ENCODE results near the gene PPP3CA.

GRCh38 chr4:101184668-101185067, 162.7 kb downstream of the PPP3CA start:
- TF ChIP-seq POLR2A (IDR thresholded peaks at IDR 0.05; ENCODE audit: control extremely low read depth in 1 of 2, low read depth in 2 of 2, low read length in 2 of 2) (no peak), EZH2 (IDR thresholded peaks at IDR 0.05; ENCODE audit: low read depth, low read length, severe bottlenecking) (no peak), HDAC2 (IDR thresholded peaks at IDR 0.05; ENCODE audit: borderline replicate concordance in 1 of 2, low read depth in 2 of 2, low read length in 2 of 2) (no peak), RXRA (IDR thresholded peaks at IDR 0.05; ENCODE audit: insufficient read depth, low read depth, low read length) (no peak)
- TF ChIP-seq, protein P1, sequence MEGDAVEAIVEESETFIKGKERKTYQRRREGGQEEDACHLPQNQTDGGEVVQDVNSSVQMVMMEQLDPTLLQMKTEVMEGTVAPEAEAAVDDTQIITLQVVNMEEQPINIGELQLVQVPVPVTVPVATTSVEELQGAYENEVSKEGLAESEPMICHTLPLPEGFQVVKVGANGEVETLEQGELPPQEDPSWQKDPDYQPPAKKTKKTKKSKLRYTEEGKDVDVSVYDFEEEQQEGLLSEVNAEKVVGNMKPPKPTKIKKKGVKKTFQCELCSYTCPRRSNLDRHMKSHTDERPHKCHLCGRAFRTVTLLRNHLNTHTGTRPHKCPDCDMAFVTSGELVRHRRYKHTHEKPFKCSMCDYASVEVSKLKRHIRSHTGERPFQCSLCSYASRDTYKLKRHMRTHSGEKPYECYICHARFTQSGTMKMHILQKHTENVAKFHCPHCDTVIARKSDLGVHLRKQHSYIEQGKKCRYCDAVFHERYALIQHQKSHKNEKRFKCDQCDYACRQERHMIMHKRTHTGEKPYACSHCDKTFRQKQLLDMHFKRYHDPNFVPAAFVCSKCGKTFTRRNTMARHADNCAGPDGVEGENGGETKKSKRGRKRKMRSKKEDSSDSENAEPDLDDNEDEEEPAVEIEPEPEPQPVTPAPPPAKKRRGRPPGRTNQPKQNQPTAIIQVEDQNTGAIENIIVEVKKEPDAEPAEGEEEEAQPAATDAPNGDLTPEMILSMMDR (IDR thresholded peaks at IDR 0.05; ENCODE audit: control extremely low read depth in 1 of 3, insufficient read depth in 1 of 3, low read depth in 1 of 3, low read length in 3 of 3) = no peak

Measured in H1 (cell line).